Fibroblast of pulmonary artery (primary cell): ENCODE results near the gene PIGV.
"Not testable (repeated sequence)": the region's sequence is repeated elsewhere in the genome, so short reads cannot be mapped to it uniquely, and the experiment has no call there.

Source experiments
- DNase-seq: peaks from one replicate; pipeline ENCODE4 v3.0.0-alpha.2; 2010; ENCODE audit warnings: low read depth
- H3K4me3 ChIP-seq: replicated peaks from 2 replicates; pipeline ENCODE4 v1.5.1; 2011; ENCODE audit warnings: low read depth, mild to moderate bottlenecking, control low read depth, low read length, moderate library complexity
- CTCF ChIP-seq: IDR thresholded peaks from 2 replicates; pipeline ENCODE4 v1.5.1; 2011; ENCODE audit warnings: mild to moderate bottlenecking, control low read depth, low read length, inconsistent platforms; ENCODE audit errors: missing control alignments

PIGV gene

DNA sequence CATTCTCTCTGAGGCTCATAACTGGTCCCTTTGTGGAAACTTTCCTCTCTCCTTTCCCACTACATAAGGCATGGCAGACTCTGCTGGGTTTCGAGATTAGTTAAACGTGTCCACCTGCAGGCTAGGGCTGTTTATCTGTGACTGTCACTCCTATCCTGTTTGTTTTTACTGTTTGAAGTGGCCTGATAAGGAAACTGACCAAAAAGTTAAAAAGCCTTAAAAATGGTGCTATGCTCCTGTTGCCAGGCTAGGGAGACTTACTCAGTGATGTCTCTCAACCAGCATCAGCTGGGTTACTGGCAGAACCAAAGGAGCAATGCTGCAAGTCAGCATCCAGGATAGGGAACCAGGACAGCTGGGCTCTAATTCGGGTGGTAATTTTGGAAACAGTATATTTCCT is 3.9 kb downstream of the PIGV start:
- TF ChIP-seq CTCF = no peak
- no peak overlapping the region for H3K4me3 ChIP-seq
- DNase-seq = no peak

- DNase-seq = no peak
- no peak overlapping the region for H3K4me3 ChIP-seq
- no peak for TF ChIP-seq CTCF
Measured at GRCh38 chr1:26792924-26793323, 5.2 kb downstream of the PIGV start.

- H3K4me3 ChIP-seq = no peak overlapping the region
- DNase-seq = no peak
- TF ChIP-seq CTCF = no peak
Measured at GRCh38 chr1:26794391-26794790, 6.6 kb downstream of the PIGV start.

DNA sequence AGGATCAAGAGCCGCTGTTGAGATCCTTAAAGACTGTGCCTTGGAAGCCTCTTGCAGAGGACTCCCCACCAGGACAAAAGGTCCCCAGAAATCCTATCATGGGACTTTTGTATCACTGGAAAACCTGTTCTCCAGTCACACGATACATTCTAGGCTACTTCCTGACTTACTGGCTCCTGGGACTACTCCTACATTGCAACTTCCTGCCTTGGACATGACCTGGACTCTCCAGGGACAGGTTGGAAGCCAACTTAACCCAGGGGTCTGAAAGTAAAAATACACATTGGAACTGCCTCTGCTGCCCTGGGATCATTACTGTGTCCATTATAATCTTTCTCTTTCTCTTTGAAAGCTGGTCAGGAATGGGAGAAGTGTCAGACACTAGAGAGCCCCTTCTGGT is 9.9 kb downstream of the PIGV start:
- no peak overlapping the region for H3K4me3 ChIP-seq
- DNase-seq = peak; percentile 45
- no peak for TF ChIP-seq CTCF

GRCh38 chr1:26799479-26800142 is 11.9 kb downstream of the PIGV start:
- no peak for TF ChIP-seq CTCF
- DNase-seq = peak; percentile 89
- H3K4me3 ChIP-seq = peak overlapping the region; percentile 0

DNA sequence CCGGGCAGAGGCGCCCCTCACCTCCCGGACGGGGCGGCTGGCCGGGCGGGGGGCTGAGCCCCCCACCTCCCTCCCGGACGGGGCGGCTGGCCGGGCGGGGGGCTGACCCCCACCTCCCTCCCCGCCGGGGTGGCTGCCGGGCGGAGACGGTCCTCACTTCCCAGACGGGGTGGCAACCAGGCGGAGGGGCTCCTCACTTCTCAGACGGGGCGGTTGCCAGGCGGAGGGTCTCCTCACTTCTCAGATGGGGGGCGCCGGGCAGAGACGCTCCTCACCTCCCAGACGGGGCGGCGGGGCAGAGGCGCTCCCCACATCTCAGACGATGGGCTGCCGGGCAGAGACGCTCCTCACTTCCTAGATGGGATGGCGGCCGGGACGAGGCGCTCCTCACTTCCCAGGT is 16.2 kb downstream of the PIGV start:
- DNase-seq, H3K4me3 ChIP-seq: not testable (repeated sequence)

DNA sequence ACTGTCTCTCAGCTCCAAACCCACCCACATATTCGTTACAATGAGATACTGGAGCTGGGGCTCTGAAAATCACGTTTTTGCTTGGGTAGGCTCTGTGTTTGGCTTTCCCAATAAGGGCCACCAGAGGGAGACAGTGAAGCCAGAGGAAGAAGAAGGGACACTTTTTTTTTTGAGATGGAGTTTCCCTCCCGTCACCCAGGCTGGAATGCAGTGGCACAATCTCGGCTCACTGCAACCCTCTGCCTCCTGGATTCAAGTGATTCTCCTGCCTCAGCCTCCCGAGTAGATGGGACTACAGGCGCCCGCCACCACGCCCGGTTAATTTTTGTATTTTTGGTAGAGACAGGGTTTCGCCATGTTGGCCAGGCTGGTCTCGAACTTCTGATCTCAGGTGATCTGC is 22.4 kb downstream of the PIGV start:
- not testable (repeated sequence) for H3K4me3 ChIP-seq
- peak; percentile 82 for TF ChIP-seq CTCF
- DNase-seq = peak; percentile 72
